ENCODE data around the gene UGT1A6.

DNA sequence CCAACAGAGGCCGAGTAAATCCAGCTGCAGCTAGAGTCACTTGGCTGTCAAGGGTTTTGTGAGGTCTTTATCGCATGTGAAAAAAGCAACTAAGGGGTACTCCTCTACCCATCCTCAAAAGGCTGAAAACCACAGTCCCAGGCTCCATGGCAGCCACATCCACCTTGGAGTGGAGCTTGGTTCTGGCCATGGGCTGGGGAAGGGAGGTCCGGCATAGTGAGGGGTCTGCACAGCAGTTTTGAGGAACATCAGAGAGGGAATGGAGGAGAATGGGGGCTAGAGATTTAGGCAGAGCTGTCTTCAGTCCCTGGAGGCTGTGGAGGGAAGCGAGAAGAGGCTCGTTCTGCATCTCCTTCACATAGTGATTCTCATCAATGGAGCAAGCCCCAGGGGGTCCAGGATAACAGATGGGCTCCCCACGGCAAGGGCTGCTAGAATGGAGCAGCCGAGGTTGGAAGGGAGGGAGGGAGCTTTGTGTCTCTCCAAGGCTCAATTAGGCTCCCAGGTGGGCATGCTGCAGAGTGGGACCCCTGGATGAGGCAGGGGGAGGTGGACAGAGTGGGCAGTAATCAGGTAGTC, 106.5 kb downstream of the UGT1A6 start:
- TF ChIP-seq, protein P1, sequence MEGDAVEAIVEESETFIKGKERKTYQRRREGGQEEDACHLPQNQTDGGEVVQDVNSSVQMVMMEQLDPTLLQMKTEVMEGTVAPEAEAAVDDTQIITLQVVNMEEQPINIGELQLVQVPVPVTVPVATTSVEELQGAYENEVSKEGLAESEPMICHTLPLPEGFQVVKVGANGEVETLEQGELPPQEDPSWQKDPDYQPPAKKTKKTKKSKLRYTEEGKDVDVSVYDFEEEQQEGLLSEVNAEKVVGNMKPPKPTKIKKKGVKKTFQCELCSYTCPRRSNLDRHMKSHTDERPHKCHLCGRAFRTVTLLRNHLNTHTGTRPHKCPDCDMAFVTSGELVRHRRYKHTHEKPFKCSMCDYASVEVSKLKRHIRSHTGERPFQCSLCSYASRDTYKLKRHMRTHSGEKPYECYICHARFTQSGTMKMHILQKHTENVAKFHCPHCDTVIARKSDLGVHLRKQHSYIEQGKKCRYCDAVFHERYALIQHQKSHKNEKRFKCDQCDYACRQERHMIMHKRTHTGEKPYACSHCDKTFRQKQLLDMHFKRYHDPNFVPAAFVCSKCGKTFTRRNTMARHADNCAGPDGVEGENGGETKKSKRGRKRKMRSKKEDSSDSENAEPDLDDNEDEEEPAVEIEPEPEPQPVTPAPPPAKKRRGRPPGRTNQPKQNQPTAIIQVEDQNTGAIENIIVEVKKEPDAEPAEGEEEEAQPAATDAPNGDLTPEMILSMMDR (conservative IDR thresholded peaks at IDR 0.05; ENCODE audit: low read depth, low read length): no peak
- TF ChIP-seq EZH2 (IDR thresholded peaks at IDR 0.05; ENCODE audit: borderline replicate concordance, low read depth, low read length, poor library complexity, severe bottlenecking): no peak

Measured in A673 (cell line).